Epithelial cell of proximal tubule (primary cell): ENCODE results near the gene FAM107B. TPM values are rescaled to one million over a fixed set of nuclear protein-coding genes. Genes with fewer than 3 reads are reported as not detected.
"Not testable (repeated sequence)": the region's sequence is repeated elsewhere in the genome, so short reads cannot be mapped to it uniquely, and the experiment has no call there.

Experiments used
- DNase-seq: peaks from one replicate; pipeline ENCODE4 v3.0.0-alpha.2; 2011; ENCODE audit warnings: low read depth
- H3K4me3 ChIP-seq: 2 replicates; pipeline ENCODE4 v1.5.1; 2011; ENCODE audit warnings: low read depth, mild to moderate bottlenecking, low read length
- CTCF ChIP-seq: conservative IDR thresholded peaks from 2 replicates; pipeline ENCODE4 v1.5.1; 2012; ENCODE audit warnings: low read depth, mild to moderate bottlenecking, low read length
- total RNA-seq: library from RNA; depleted of rRNA; stranded (reverse); fragments of >200 nt; gene quantifications from 2 replicates; pipeline ENCODE4 v1.2.3, GENCODE V29; 2015

The FAM107B gene
- total RNA-seq, 1 donor from 2014 or later, result 46.0 TPM

- no peak overlapping the region for H3K4me3 ChIP-seq
- TF ChIP-seq CTCF, result no peak
- DNase-seq, result no peak
Measured at GRCh38 chr10:14598809-14599764, 175.6 kb downstream of the FAM107B start.

- no peak overlapping the region for H3K4me3 ChIP-seq
- DNase-seq, result no peak
- TF ChIP-seq CTCF, result no peak
Measured at GRCh38 chr10:14595526-14596182, 179.0 kb downstream of the FAM107B start.

- no peak for TF ChIP-seq CTCF
- no peak overlapping the region for H3K4me3 ChIP-seq
Measured at GRCh38 chr10:14594878-14595525, 179.7 kb downstream of the FAM107B start.

GRCh38 chr10:14593806-14594205, 180.9 kb downstream of the FAM107B start:
- TF ChIP-seq CTCF, result no peak
- no peak for DNase-seq

More at GRCh38 chr10:14594878-14595525, 179.7 kb downstream of the FAM107B start:
- no peak for DNase-seq

GRCh38 chr10:14592566-14592965, 182.1 kb downstream of the FAM107B start:
- no peak for DNase-seq

More at GRCh38 chr10:14593806-14594205, 180.9 kb downstream of the FAM107B start:
- no peak overlapping the region for H3K4me3 ChIP-seq

DNA sequence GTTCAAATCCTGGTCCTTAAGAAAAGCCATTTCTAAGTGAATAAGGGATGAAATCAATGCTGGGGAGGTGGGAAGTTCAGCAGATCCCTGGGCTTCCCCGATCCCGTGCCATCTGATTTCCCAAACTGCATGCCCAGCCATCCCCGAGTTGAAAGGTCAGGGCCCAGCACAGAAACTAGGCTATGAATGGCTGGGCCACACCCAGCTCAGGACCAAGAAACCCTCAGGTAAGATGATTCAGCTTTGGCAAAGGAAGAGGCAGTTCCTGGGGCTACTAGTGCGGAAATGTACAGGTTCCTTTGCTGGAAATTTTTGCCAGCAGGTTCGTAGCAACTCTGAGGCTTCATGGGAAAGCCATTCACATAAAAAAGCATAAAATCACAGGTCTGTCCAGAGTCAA, 182.7 kb downstream of the FAM107B start:
- no peak overlapping the region for H3K4me3 ChIP-seq
- TF ChIP-seq CTCF, result no peak
- no peak for DNase-seq

More at GRCh38 chr10:14592566-14592965, 182.1 kb downstream of the FAM107B start:
- H3K4me3 ChIP-seq, result no peak overlapping the region
- TF ChIP-seq CTCF, result no peak

DNA sequence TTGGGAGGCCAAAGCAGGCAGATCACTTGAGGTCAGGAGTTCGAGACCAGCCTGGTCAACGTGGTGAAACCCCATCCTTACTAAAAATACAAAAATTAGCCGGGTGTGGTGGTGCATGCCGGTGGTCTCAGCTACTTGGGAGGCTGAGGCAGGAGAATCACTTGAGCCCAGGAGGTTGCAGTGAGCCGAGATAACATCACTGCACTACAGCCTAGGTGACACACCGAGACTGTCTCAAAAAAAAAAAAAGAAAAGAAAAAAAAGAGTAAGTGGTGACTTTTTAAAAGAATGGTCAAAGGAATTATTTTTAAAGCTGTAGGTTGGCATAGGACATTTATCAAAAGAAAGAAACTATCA, 185.8 kb downstream of the FAM107B start:
- not testable (repeated sequence) for H3K4me3 ChIP-seq, DNase-seq
